ENCODE measurements around the gene ADAMTS15. TPM values are rescaled to one million over a fixed set of nuclear protein-coding genes. Genes with fewer than 3 reads are reported as not detected.

The ADAMTS15 gene
- total RNA-seq, 1 donor from 2014 or later: 6.4 TPM

GRCh38 chr11:130451231-130452019 lies 3.0 kb downstream of the ADAMTS15 start:
- no peak for DNase-seq (ENCODE audit: low spot score)
- ATAC-seq: peak; percentile 44
- intact Hi-C loops (cut with DNase I): no loop called here

- no peak for ATAC-seq
- intact Hi-C loops (cut with DNase I): no loop called here
- DNase-seq (ENCODE audit: low spot score): no peak
Measured at GRCh38 chr11:130452176-130452575, 3.7 kb downstream of the ADAMTS15 start.

GRCh38 chr11:130452940-130453339 lies 4.5 kb downstream of the ADAMTS15 start:
- intact Hi-C loops (cut with DNase I): no loop called here
- ATAC-seq (no peak), DNase-seq (ENCODE audit: low spot score) (no peak)

DNA sequence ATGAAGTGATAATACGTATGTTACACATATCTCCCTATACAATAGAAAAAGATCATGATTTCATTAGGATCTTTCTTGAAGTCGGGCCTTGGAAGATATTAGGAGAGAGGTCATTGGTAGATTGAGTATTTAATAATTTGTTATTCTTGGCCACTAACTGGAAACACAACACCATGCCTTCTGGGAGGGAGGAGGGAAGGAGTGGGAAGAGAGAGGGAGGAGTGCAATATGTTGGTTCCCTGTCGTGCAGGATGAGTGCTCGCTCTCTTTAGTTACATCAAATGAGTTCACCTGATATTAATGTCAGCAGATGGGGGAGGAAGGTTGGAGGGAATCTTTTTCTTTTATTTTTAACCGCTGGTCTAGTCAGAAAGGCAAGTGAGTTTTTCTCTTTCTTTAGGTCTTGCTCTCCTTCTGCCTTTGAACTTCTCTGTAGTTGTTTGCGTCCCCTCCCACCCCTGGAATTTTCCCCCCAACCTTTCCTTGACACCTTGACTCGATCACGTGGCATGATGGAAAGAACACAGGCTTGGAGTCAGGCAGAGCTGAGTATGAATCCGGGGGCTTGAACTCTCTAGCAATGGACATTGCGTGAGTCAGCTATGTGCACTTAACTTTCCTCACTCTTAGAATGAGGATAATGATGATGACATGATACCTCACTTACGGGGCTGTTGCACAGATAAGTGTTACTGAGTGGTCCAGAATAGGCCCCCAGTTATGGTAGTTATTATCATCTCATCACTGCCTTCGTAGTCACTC lies 6.2 kb downstream of the ADAMTS15 start:
- intact Hi-C loops (cut with DNase I): no loop called here
- DNase-seq (ENCODE audit: low spot score): no peak
- peak; percentile 27 for ATAC-seq

DNA sequence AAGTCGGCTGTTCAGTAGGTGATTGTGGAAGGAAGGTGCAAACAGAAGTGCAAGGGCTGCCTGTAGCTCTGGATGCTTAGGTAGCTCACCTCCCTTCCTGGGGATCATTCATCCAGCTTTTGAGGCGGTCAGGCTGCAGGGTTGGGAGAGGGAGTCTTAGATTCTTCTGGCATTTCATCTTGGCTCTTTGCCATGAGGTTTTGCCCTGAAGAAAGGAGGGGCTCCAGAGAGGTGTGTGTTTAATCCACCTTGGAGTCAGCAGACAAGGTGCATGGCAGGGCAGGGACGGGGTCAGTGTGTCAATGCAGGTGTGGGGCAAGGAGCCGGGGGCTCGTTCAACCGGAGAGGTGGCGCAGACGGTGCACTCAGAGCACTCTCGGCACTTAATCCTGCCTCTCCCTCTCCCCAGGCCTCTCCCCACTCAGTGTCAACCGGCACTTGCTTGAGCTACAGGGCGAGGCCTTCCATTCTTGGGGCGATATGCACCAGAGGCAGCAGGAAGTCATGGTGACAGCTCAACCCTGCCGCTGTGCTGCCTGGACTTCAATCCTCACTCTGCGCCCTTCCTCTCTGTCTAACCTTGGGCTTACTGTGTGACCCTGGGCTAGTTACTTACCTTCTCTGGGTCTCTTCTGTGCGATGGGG lies 7.2 kb downstream of the ADAMTS15 start:
- DNase-seq (ENCODE audit: low spot score) (no peak), ATAC-seq (no peak)
- intact Hi-C loops (cut with DNase I): no loop called here

DNA sequence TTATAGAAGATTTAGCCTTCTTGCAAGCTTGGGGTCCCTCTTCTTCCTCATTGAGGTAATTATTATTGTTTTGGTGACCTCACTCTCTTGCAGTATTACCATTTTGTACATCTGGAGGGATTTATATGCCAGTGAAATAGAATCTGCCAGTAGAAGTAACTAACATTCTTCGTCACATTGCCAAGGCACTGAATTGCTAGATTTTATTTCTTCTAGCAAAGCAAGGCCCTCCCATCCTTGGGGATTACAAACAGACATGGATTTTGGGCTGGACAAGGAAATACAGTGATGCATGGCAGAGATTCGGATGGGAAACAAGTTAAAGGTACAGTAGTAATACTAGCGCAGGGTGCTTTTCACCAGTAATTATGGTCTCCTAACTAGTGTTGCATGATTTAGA lies 7.8 kb downstream of the ADAMTS15 start:
- intact Hi-C loops (cut with DNase I): no loop called here
- DNase-seq (ENCODE audit: low spot score) (no peak), ATAC-seq (no peak)

DNA sequence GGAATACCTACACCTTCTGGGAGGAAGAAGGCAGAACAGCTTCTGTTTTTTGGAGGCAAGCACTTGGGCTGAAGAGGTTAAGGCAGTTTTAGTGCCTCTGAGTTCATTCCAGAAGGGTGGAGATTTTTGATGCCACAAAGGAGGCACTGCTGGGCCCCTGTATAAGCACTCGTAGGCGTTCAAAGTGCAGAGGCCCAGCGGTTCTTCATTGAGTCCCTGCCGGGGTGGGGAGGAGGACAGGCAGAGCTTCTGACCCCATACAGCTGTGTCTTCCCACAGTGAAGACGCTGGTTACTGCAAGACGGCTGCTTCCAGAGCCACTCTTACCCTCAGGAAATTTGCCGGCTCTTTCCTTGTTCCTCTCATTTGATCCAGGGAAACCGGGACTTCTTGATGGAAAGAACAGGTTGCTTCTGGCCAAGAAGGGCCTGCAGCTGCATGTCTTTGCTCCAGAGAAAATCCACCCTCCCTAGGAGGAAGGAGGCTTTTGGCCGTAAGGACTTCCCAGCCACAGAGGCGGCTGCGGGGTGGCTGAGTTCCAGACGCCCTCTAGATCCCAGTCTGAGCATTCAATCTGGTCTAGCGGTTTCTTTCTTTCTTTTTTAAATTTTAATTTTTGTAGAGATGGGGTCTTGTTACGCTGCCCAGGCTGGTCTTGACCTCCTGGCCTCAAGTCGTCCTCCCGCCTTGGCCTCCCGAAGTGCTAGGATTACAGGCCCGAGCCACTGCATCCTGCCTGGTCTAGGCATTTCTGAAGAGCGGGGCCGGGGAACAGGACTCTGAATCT lies 9.4 kb downstream of the ADAMTS15 start:
- DNase-seq (ENCODE audit: low spot score): no peak
- intact Hi-C loops (cut with DNase I): no loop called here
- ATAC-seq: peak; percentile 76

DNA sequence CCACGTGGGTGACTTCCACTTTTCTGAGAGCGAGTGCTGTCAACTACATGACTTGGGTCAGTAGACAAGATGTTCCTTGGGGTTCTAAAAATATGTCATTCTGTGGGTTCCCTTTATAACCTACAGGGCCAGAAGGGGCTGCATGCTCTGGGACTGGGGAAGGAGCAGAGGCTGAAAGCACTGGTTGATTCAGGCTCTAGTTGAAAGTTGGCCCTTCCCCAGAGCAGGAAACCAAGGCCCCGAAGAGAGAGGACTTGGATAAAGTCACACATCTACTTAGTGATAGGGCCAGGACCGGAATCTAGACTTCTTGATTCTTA lies 9.9 kb downstream of the ADAMTS15 start:
- ATAC-seq (no peak), DNase-seq (ENCODE audit: low spot score) (no peak)
- intact Hi-C loops (cut with DNase I): no loop called here

DNA sequence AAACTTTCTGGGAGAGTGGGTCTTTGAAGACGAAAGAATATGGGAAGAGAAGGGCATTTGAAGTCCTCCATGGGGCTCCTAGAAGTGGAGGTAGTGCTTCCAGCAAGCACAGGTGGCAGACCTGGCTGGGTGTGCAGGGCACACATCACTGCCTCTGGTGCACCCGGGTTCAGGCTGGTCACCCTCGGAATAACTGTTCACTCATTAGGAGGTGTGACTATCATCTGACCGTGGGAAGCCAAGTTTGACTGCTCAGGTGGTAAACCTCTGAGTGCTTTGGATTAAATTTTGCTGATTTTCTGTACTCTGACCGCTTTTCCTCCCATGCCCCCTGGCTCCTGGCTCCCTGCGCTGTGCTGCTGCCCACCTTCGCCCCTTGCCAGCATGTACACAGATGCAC lies 11.1 kb downstream of the ADAMTS15 start:
- no peak for ATAC-seq
- DNase-seq (ENCODE audit: low spot score): no peak
- intact Hi-C loops (cut with DNase I): loop anchor here (1.0 kb wide), 1 partner anchor 17 kb away; no protein-coding TSS in a partner anchor

DNA sequence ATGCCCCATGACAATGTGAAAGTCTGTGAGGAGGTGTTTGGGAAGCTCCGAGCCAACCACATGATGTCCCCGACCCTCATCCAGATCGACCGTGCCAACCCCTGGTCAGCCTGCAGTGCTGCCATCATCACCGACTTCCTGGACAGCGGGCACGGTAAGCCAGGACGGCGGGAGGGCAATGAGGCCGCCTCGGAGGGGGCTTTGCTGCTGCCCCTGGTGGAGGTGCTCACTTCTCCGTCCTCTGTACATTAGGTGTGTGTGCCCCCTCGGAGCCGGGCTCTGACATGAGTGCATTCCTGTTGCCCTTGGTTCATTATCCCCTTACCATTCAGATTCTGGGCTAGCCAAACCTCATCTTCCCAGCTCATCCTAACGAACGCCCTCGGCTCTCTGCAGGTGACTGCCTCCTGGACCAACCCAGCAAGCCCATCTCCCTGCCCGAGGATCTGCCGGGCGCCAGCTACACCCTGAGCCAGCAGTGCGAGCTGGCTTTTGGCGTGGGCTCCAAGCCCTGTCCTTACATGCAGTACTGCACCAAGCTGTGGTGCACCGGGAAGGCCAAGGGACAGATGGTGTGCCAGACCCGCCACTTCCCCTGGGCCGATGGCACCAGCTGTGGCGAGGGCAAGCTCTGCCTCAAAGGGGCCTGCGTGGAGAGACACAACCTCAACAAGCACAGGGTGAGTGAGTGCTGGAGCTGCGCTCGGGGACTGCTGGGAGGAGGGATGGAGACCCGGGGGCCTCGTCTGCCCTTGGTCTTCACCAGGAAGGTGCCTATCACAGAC lies 13.8 kb downstream of the ADAMTS15 start:
- intact Hi-C loops (cut with DNase I): no loop called here

DNA sequence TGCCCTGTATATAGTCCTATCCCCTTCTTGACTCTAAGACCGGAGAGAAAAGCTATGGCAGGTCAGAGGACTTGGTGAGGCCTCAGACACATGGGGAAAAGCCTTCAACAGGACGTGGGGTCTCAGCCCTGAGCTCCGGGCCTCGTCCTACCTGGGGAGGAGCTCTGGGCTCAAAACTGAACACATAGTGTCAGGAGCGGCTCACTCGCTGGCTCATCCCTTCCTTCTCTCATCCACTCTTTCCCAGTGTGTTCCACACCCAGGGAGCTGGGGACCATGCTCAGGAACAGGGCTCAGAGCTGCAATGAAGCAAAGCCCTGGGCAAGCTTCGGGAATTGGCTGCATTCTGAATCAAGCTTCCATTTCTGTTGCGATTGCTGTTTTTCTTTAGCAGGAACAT lies 14.5 kb downstream of the ADAMTS15 start:
- intact Hi-C loops (cut with DNase I): no loop called here
- no peak for ATAC-seq
- DNase-seq (ENCODE audit: low spot score): no peak

More for the DNA sequence above, 13.8 kb downstream of the ADAMTS15 start:
- ATAC-seq: no peak
- no peak for DNase-seq (ENCODE audit: low spot score)

DNA sequence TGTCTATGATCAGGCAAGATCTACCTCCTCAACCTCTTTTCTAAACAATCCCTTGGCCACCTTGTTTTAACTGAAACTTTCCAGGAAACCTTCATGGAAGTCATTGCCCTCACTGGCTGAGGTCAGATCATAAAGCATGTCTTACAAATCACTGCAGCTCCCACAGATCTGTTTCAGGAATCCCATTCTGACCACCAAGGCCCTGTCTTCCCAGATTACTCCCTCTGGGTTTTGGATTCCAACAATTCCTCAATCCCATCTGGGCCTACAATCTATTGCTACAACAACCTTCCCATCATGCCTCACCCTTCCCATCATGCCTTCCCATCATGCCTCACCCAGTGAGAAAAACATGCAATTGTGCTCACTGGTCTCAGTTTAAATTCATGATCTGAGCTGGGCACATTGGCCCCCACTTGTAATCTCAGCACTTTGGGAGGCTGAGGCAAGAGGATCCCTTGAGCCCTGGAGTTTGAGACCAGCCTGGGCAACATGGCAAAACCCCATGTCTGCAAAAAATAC lies 15.9 kb downstream of the ADAMTS15 start:
- intact Hi-C loops (cut with DNase I): no loop called here
- ATAC-seq (no peak), DNase-seq (ENCODE audit: low spot score) (no peak)

GRCh38 chr11:130465263-130465662 lies 16.8 kb downstream of the ADAMTS15 start:
- ATAC-seq: no peak
- intact Hi-C loops (cut with DNase I): no loop called here
- DNase-seq (ENCODE audit: low spot score): no peak

GRCh38 chr11:130467116-130467900 lies 18.9 kb downstream of the ADAMTS15 start:
- no peak for ATAC-seq
- no peak for DNase-seq (ENCODE audit: low spot score)
- intact Hi-C loops (cut with DNase I): no loop called here

DNA sequence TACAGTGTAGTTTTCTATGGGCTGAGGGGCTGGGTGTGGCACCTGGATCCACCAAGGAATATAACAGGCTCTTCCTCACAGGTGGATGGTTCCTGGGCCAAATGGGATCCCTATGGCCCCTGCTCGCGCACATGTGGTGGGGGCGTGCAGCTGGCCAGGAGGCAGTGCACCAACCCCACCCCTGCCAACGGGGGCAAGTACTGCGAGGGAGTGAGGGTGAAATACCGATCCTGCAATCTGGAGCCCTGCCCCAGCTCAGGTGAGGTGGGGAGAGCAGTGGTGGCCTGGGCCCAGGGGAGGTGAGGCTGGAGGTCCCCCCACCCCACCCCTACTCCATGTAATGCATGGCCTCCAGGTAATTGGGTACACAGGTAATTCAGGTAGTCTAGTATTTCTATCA lies 20.7 kb downstream of the ADAMTS15 start:
- no peak for ATAC-seq
- intact Hi-C loops (cut with DNase I): no loop called here

GRCh38 chr11:130470832-130471706 lies 22.6 kb downstream of the ADAMTS15 start:
- intact Hi-C loops (cut with DNase I): no loop called here
- ATAC-seq: no peak
- no peak for DNase-seq (ENCODE audit: low spot score)

More for the DNA sequence above, 20.7 kb downstream of the ADAMTS15 start:
- DNase-seq (ENCODE audit: low spot score): no peak
